ENCODE measurements around the gene SFXN1. TPM values are rescaled to one million over a fixed set of nuclear protein-coding genes. Genes with fewer than 3 reads are reported as not detected.

Gene SFXN1
- total and polyA plus RNA-seq, 2 donors (not counting 3 experiments of a cell fraction or from before 2014, with no cell fraction given): 61.7 to 69.3 TPM

- no peaks in the 10 kb centered on the region for H3K4me1 ChIP-seq (ENCODE audit: control insufficient read depth, extremely low read depth, insufficient read depth, low read length)
- FAIRE-seq: no peak
- H3K27ac ChIP-seq (ENCODE audit: insufficient read depth, low read depth, low read length): no peak within 1 kb of the TSS
- H2AFZ ChIP-seq (ENCODE audit: low read depth, low read length): no peak within 1 kb of the TSS
- ChIA-PET POLR2A (no interaction called here), CTCF (interaction anchor here (1.0 to 1.3 kb wide), 2 partner anchors 21 to 1025 kb away, joined by 4 to 5 read pairs; no protein-coding TSS in a partner anchor)
- H3K4me3 ChIP-seq (replicated peaks in 1 of 3; ENCODE audit: insufficient read depth in 1 of 3, low read depth in 1 of 3, low read length in 3 of 3): no peak within 1 kb of the TSS
- peaks cover 5 to 8% of the 10 kb centered on the region in 2 experiments for H3K27me3 ChIP-seq (ENCODE audit: control insufficient read depth in 2 of 2, insufficient read depth in 2 of 2, low read length in 2 of 2)
- intact Hi-C loops (cut with micrococcal nuclease) (loop anchor here (5.0 kb wide), 1 partner anchor 537 kb away; no protein-coding TSS in a partner anchor), dilution Hi-C loops (cut with MboI; ENCODE audit: extremely low pct_ligation_motif_present, low sequenced_read_pairs) (no loop called here)
- H3K9me3 ChIP-seq (replicated peaks; ENCODE audit: control insufficient read depth, insufficient read depth, low read length): no peaks in the 10 kb centered on the region
- H3K36me3 ChIP-seq (ENCODE audit: control insufficient read depth in 2 of 2, extremely low read depth in 1 of 2, insufficient read depth in 2 of 2, low read length in 2 of 2): no peaks in the 10 kb centered on the region
- H3K79me2 ChIP-seq (ENCODE audit: control insufficient read depth, insufficient read depth, low read length): no peaks in the 10 kb centered on the region
- peak; percentile 20 for DNase-seq (ENCODE audit: low read depth, low spot score)
- H3K9ac ChIP-seq (replicated peaks; ENCODE audit: extremely low read depth, insufficient read depth, low read length): no peak within 1 kb of the TSS
- no TSS peak for BruUV-seq (replicated peaks)
- TF ChIP-seq POLR2AphosphoS5 (IDR thresholded peaks at IDR 0.05; ENCODE audit: insufficient read depth, low read depth, low read length): no peak
- no peak for TF ChIP-seq POLR2A (IDR thresholded peaks at IDR 0.05; ENCODE audit: low read depth, low read length)
- no peak for TF ChIP-seq EZH2 (IDR thresholded peaks at IDR 0.05; ENCODE audit: borderline replicate concordance, low read depth, low read length, severe bottlenecking)
- no peak for TF ChIP-seq GATA2 (IDR thresholded peaks at IDR 0.05; ENCODE audit: insufficient read depth, insufficient read length, low read depth, low read length)
- peak; percentile 51 for TF ChIP-seq CTCF (IDR thresholded peaks at IDR 0.05; ENCODE audit: extremely low read depth in 1 of 2, insufficient read depth in 1 of 2, low read depth in 1 of 2, low read length in 2 of 2)
- no peak for TF ChIP-seq FOS (IDR thresholded peaks at IDR 0.05; ENCODE audit: borderline replicate concordance, insufficient read depth, low read length)
- TF ChIP-seq MAX (IDR thresholded peaks at IDR 0.05; ENCODE audit: insufficient read depth, insufficient read length): no peak
- no peak for TF ChIP-seq JUN (IDR thresholded peaks at IDR 0.05; ENCODE audit: borderline replicate concordance, insufficient read depth, insufficient read length, low read depth)
- TF ChIP-seq MYC (IDR thresholded peaks at IDR 0.05; ENCODE audit: low read depth, low read length): no peak
- no peaks in the 10 kb centered on the region for H4K20me1 ChIP-seq (replicated peaks; ENCODE audit: control insufficient read depth, extremely low read depth, insufficient read depth, low read length)
- H3K9me1 ChIP-seq (replicated peaks; ENCODE audit: control insufficient read depth, extremely low read depth, insufficient read depth, low read length): no peaks in the 10 kb centered on the region
- no peak within 1 kb of the TSS for H3K4me2 ChIP-seq (ENCODE audit: insufficient read depth, low read length)
Observed at GRCh38 chr5:175444060-175444904, 34.1 kb upstream of the SFXN1 start, which contains the start of gene DRD1. DRD1 (minus strand) TSS chr5:175444182; CDS start chr5:175443099, 1,083 bp downstream.
